GOT3 (cell line): ENCODE measurements around the gene KCNK15.

ENCODE experiments used
- DNase-seq: peaks from one replicate; lab custom pipeline; 2025; ENCODE audit warnings: mixed read lengths; lab: John Stamatoyannopoulos, UW

The KCNK15 gene

GRCh38 chr20:44736170-44737021 is 9.3 kb upstream of the KCNK15 start:
- DNase-seq = no peak

DNA sequence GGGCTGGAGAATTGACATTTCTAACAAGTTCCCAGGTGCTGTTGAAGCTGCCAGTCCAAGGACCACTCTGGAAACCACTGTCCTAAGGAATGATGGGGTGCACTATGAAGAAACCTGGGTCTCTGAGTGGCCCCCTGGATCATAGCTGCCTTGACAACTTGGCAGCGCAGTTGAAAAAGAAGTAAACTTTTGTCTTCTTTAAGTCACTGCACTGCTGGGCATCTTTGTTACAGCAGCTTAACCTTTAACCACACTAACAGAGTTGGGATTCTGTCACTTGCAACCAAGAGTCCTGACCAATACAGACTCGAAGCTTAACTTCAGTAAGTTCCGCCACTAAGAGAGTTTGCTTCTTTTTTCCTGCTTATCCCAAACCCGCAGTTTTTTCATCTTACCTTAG is 8.5 kb upstream of the KCNK15 start:
- no peak for DNase-seq

- no peak for DNase-seq
Observed at GRCh38 chr20:44738813-44739477, 6.7 kb upstream of the KCNK15 start.

DNA sequence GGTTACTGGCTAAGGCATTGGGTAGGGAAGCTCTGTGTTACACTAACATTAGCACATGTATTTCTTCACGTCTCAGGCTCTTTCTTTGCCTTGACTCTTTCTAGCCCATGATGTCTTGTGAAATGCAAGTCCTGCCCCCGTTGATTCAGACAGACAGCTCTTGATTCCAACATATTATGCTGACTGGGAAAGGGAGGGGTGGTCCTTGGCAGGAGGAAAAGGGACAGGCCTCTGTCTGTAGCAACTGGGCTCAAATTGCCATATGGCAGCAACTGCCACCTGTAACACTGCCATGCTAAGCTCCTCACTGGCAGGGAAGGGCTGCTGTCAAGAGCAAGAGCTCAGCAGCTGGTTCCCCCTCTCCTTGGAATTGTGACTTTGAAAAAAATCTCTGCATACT is 5.7 kb upstream of the KCNK15 start:
- no peak for DNase-seq

DNA sequence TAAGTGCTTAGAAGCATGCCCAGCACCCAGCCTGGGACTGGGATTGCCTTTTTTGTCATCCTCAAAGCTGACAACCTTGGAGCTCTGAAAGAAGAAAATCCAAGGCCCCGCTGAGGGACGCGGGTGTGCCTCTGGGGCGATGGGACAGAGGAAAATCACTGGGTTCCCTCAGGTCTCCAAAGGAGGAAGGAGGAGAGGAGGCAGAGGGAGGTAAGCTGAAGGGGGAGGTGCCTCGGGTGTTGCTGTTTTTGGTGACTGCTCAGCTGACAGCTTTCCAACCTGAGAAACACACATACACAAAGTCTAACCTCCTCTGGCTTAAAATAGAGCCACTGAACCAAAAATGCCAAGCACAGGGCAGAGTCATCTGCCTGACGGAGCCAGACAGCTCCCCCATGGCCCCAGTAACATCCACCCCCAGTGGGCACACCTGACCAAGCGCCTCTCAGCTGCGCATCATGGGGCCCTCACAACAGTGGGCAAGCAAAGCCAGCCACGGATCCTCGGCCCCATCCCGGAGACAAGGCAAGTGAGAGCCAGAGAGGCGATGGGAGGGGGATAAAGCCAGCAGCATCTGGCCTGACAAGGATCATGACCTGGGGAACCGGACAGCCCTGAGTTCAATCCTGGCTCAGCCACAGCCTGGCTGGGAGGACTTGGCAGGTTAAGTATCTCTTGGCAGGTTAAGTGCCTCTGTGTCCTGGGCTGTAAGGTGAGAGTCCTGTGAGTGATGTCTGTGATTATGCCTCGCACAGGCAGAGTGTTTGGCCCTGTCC is 3.2 kb upstream of the KCNK15 start:
- DNase-seq = no peak

- no peak for DNase-seq
Observed at GRCh38 chr20:44743080-44743701, 2.5 kb upstream of the KCNK15 start.

- no peak for DNase-seq
Observed at GRCh38 chr20:44743916-44744655, 1.6 kb upstream of the KCNK15 start.

- no peak for DNase-seq
Observed at GRCh38 chr20:44745122-44745597, 505 bp upstream of the KCNK15 start.

DNA sequence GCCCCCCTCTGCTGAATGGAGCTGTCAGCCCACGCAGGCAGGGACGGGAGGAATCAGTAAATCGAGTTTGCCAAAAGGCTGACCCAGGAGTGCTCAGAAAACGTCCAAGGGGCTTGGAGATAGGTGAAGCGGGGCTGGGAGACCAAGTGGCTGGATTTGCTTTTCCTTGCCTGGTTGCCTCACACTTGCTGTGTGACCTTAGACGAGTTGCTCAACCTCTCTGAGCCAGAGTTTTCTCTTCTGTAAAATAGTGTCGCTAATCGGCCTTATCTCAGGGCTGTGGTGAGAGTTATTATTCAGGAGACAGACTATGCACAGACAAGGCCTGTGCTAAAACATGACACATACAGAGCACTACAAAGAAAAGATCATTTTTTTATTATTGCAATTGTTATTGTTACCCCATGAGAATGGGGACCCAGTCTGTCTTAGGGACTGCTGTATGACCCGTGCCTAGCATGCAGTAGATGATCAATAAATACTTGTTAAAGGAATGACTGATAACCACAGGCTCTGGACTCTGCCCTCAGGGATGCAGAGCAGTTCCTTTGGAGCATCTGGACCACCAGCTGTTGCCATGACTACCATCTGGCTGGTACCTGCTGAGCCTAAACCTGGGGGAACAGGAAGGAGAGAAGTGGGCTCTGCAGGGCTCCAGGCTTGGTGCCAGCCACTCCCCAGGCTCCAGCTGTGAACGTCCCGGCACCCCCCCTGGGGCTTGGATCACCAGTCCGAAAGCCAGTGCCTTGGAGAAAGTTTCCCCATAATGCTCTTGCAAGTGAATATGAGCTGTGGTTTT is 901 bp downstream of the KCNK15 start:
- no peak for DNase-seq

DNA sequence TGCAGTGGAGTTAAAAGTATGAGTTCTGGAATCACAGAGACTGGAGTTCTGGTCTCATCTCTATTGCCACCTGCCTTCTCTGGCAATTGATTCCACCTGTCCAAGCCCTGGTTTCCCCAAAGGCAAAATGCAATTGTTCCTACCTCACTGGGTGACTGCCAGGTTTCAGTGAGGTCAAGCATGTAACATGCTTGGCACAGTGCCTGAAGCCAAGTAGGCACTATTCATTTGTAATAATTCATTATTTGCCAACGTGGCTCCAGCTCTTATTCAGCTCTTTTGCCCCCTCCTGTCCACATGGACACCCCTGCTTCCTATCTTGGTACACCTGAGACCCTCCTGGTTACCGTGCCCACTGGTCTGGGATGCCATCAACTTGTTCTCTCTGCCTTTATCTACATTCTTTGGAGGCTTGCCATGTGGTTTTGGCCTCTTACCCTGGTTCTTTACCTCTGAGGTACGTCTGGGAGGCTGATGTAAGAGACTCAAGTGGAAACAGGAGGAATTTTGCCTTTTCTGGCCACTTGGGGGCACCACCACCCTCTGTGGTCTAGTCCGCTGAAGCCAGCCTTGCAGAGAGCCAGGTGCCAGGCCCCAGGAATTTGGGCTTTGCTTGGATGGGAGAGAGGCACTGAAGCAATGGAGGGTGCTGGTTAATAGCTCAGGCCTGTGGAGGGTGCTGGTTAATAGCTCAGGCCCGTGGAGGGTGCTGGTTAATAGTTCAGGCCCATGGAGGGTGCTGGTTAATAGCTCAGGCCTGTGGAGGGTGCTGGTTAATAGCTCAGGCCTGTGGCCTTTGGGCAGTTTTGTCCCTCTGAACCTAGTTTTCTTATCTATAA is 1.7 kb downstream of the KCNK15 start:
- DNase-seq = peak; percentile 29

GRCh38 chr20:44748005-44748370 is 2.3 kb downstream of the KCNK15 start:
- no peak for DNase-seq

DNA sequence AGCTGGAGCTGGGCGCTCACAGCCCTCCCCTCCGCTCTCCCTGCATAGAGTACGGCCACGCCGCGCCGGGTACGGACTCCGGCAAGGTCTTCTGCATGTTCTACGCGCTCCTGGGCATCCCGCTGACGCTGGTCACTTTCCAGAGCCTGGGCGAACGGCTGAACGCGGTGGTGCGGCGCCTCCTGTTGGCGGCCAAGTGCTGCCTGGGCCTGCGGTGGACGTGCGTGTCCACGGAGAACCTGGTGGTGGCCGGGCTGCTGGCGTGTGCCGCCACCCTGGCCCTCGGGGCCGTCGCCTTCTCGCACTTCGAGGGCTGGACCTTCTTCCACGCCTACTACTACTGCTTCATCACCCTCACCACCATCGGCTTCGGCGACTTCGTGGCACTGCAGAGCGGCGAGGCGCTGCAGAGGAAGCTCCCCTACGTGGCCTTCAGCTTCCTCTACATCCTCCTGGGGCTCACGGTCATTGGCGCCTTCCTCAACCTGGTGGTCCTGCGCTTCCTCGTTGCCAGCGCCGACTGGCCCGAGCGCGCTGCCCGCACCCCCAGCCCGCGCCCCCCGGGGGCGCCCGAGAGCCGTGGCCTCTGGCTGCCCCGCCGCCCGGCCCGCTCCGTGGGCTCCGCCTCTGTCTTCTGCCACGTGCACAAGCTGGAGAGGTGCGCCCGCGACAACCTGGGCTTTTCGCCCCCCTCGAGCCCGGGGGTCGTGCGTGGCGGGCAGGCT is 4.6 kb downstream of the KCNK15 start:
- DNase-seq = no peak

DNA sequence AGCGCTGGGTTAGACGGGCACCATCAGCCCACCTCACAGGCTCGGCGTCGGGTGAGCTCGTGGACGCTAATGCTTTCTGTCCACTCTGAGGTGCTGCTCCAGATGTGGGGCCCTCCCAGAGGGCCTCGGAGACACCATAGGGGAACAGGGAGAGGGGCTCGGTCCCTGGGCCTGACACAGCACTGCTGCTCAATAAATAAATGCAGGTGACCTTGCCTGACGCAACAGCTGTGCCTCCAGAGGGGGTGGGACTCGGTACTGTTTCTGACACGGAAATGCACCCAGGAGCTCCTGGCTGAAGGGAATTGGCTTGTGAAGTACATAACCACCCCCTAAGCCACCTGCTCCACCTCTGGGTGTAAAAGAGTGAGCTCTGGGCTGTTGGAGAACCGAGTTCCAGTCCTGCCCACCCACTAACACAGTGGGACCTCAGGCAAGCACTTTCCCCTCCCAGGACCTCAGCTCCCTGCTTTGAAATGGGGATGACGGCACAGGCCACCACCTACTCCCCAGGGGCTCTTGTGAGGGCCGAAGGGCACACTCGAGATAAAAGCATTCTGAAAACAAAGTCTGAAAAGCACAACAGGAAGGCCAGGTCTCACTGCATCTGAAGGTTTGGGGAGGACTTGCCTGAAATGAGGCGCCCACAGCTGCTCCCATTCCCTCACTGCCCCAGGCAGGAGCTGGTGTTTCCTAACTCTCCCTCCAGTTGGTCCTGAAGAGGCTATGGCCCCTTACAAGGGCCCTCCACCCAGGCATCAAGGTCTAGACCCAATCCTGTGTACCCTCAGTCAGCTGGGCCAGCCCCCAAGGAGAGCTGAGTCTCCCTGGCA is 6.7 kb downstream of the KCNK15 start:
- no peak for DNase-seq

DNA sequence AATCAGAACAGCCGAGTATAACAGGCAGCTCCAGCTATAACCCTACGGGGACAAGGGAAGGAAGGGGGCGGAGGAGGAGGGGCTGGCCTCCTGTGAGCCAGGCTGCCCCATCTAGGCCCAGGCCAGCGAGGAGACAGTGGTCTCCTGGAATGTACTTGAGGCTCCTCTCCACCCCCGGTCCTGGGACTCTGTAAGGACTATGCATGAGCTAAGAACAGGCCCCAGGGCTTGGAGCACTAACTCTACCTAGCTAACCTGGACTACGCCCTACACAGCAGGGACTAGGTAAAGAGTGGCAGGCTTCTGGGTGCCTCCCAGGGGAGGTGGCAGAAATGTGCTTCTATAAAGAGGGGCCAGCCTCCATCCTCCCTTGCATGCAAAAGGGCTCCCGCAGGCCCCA is 8.9 kb downstream of the KCNK15 start:
- no peak for DNase-seq

DNA sequence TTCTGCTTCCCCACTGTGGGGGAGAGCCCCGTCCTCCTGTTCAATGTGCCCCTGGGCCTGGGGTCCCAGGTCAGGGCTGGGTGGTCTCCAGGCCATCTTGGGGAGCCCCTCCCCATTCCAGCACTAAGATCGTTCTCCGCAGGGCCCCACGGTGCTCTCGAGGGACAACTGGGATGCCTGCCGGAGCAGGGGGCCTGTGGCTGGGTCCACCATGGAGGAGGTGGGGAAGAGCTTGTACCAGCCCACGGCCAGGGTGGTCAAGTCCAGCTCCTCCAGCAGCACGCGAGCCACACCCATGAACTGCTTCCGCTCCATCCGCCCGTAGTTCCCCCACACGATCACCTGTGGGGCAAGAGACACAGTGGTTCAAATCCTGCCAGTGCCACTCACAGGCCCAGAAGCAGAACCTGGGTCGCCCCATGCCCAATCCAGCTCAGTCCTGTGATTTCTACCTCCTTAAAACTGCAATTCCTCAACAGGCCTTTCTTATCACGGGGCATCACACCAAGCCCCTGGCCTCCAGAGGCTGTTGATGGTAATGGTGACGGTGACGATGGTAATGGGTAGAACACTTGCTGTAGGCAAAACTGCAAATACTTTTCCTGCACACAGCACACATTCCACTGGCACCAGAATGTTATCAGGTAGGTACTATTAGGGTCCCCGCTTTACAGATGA is 10.5 kb downstream of the KCNK15 start:
- DNase-seq = no peak

GRCh38 chr20:44756956-44757355 is 11.3 kb downstream of the KCNK15 start:
- no peak for DNase-seq

DNA sequence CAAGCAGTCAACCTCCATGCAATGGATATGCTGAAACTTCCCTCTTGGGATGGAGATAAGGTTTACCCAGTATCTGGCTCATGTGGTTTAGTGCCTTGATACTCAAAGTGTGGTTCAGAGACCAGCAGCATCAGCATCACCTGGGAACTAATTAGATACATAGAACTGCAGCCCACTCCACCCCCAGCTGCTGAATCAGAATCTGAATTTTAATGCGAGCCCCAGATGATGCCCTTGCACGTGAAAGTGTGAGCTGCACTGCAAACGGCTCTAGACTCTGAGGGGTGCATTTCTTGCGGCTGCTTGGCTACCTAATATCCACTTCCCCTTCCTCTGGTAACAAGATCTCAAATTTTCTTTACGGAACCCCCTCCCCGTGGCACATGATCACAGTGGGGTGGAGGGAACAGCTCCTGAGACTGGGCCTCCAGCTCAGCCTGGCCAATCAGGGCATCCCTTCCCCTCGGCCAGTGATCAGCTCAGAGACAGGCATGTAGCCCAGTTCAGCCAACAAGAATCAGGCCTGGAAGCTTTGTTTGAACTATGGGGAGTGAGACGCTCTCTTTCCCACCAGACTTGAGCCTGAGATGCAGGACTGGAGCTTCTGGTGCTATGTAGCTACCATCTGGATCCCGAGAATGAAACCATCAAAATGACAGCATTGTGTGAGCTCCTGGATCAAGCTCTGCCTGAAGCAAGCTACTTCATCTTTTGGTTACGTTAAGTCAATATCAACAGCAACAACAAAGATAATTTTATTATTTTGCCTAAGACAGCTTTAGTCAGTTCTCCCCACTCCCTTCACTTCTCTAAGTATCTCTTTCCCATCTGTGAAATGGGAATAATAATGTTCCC is 12.8 kb downstream of the KCNK15 start:
- DNase-seq = no peak
